T-cell (primary cell): ENCODE measurements around the gene ZNHIT3. TPM values are rescaled to one million over a fixed set of nuclear protein-coding genes. Genes with fewer than 3 reads are reported as not detected.

Experiments used
- ATAC-seq, 4 experiments: fragments of 200-7000 bp in 3 of 4; fragments of 150-1000 bp in 1 of 4; cut with Tn5 transposase; replicated peaks in 1 of 4; 1 replicate in 3 of 4; 2 replicates in 1 of 4; pipeline ENCODE4 v1.10.0; 2021; ENCODE audit warnings: moderate library complexity in 3 of 4, mild to moderate bottlenecking in 2 of 4, moderate number of reproducible peaks in 1 of 4
- CTCF ChIA-PET, 2 donors: fragments of 300-600 bp; sonication (Branson Sonifier 250); formaldehyde crosslinking; loops; one replicate each; lab custom pipeline; 2022; ENCODE audit warnings: antibody characterized with exemption in 2 of 2; lab: Charles Lee
- POLR2A ChIA-PET, 2 donors: fragments of 300-600 bp; sonication (Branson Sonifier 250); formaldehyde crosslinking; loops; one replicate each; lab custom pipeline; 2022; ENCODE audit warnings: antibody characterized with exemption in 2 of 2; lab: Charles Lee
- DNase-seq, 35 experiments: peaks; one replicate each; pipeline versions ENCODE4 v3.0.0 to v3.0.0-alpha.2; 2013 to 2023
- H3K27ac ChIP-seq: one replicate; pipeline ENCODE4 v1.5.1; 2013; ENCODE audit warnings: low read length
- H3K27me3 ChIP-seq, 2 experiments: replicated peaks in 1 of 2; 1 replicate in 1 of 2; 2 replicates in 1 of 2; pipeline versions ENCODE4 v1.6.1 to v1.7.0; 2013; ENCODE audit warnings: low read length in 1 of 2, mixed read lengths in 1 of 2; ENCODE audit not compliant: control insufficient read depth in 2 of 2, insufficient read depth in 2 of 2; ENCODE audit errors: extremely low read depth in 1 of 2
- H3K36me3 ChIP-seq, 2 donors: 1 replicate in 1 of 2; 2 replicates in 1 of 2; pipeline versions ENCODE4 v1.6.1 to v1.7.0; 2013; ENCODE audit warnings: low read length in 1 of 2; ENCODE audit not compliant: control insufficient read depth in 2 of 2, insufficient read depth in 1 of 2; ENCODE audit errors: extremely low read depth in 1 of 2
- H3K4me1 ChIP-seq, 2 experiments: 1 replicate in 1 of 2; 2 replicates in 1 of 2; pipeline versions ENCODE4 v1.6.1 to v1.7.0; 2013; ENCODE audit warnings: low read length in 2 of 2, mixed read lengths in 1 of 2; ENCODE audit not compliant: insufficient read depth in 2 of 2, control insufficient read depth in 1 of 2; ENCODE audit errors: extremely low read depth in 1 of 2
- H3K4me3 ChIP-seq, 2 donors: 1 replicate in 1 of 2; 2 replicates in 1 of 2; pipeline versions ENCODE4 v1.5.1 to v1.7.0; 2013; ENCODE audit warnings: mild to moderate bottlenecking in 2 of 2, low read length in 1 of 2, moderate library complexity in 1 of 2; ENCODE audit not compliant: control insufficient read depth in 1 of 2; ENCODE audit errors: extremely low read depth in 1 of 2
- H3K9me3 ChIP-seq: 2 replicates; pipeline ENCODE4 v1.7.0; 2013
- H3K27ac Mint-ChIP-seq, 2 donors: one replicate each; pipeline ENCODE4 v1.8.0; 2020 to 2021; ENCODE audit warnings: mild to moderate bottlenecking in 2 of 2, mixed read lengths in 2 of 2
- H3K27me3 Mint-ChIP-seq, 2 donors: one replicate each; pipeline ENCODE4 v1.8.0; 2021 to 2022; ENCODE audit warnings: mixed read lengths in 2 of 2
- H3K36me3 Mint-ChIP-seq: one replicate; pipeline ENCODE4 v1.8.0; 2021; ENCODE audit warnings: mixed read lengths
- H3K4me1 Mint-ChIP-seq, 3 donors: one replicate each; pipeline ENCODE4 v1.8.0; 2020 to 2022; ENCODE audit warnings: mixed read lengths in 3 of 3, mild to moderate bottlenecking in 1 of 3
- H3K4me3 Mint-ChIP-seq, 3 donors: one replicate each; pipeline ENCODE4 v1.8.0; 2020 to 2022; ENCODE audit warnings: mild to moderate bottlenecking in 3 of 3, mixed read lengths in 3 of 3, moderate library complexity in 3 of 3
- H3K9me3 Mint-ChIP-seq, 3 donors: one replicate each; pipeline ENCODE4 v1.8.0; 2020 to 2022; ENCODE audit warnings: mixed read lengths in 3 of 3
- WGBS: methylation state at CpG from one replicate; pipeline ENCODE4 v1.1.5; 2013; ENCODE audit warnings: missing lambda C conversion rate; ENCODE audit not compliant: insufficient coverage; 5-methylcytosine and 5-hydroxymethylcytosine counted together
- total RNA-seq, 35 experiments: library from RNA in 6 of 35; stranded (reverse) in 6 of 35; fragments of 120-200 nt in 1 of 35; gene quantifications; one replicate each; pipeline versions ENCODE4 v1.2.1 to v1.2.4 and lab custom pipeline; 2013 to 2026

The ZNHIT3 gene
- total RNA-seq, 5 donors from 2014 or later (not counting 1 experiment from before 2014, with no cell fraction given) = 44.2 to 54.6 (median 51.3) TPM

- Histone ChIP-seq H3K4me3 (no peak overlapping the region), H3K27me3 (no peaks in the 10 kb centered on the region), H3K27ac (no peak overlapping the region), H3K4me1 (no peaks in the 10 kb centered on the region), H3K36me3 (peaks cover 4 to 28% of the 10 kb centered on the region in 2 donors), H3K9me3 (no peaks in the 10 kb centered on the region)
- no peaks in the 10 kb centered on the region for H3K4me1 Mint-ChIP-seq
- 100% methylated on average over 1 of the region's 3 CpGs for WGBS
- ATAC-seq (no peak), DNase-seq (no peak)
- ChIA-PET POLR2A (no interaction called here), CTCF (no interaction called here)
- no peak overlapping the region for H3K4me3 Mint-ChIP-seq
- H3K36me3 Mint-ChIP-seq = peaks cover 31% of the 10 kb centered on the region
- no peaks in the 10 kb centered on the region for H3K27me3 Mint-ChIP-seq
- no peak overlapping the region for H3K27ac Mint-ChIP-seq
- no peaks in the 10 kb centered on the region for H3K9me3 Mint-ChIP-seq
Measured at GRCh38 chr17:36514856-36515255, 28.4 kb downstream of the ZNHIT3 start.

- Histone ChIP-seq H3K9me3 (no peaks in the 10 kb centered on the region), H3K36me3 (peaks cover 4 to 31% of the 10 kb centered on the region in 2 donors), H3K4me1 (no peaks in the 10 kb centered on the region), H3K27ac (no peak overlapping the region), H3K4me3 (no peak overlapping the region), H3K27me3 (no peaks in the 10 kb centered on the region)
- Mint-ChIP-seq H3K4me3 (no peak overlapping the region), H3K4me1 (no peaks in the 10 kb centered on the region), H3K36me3 (peaks cover 36% of the 10 kb centered on the region), H3K27ac (no peak overlapping the region), H3K9me3 (no peaks in the 10 kb centered on the region), H3K27me3 (no peaks in the 10 kb centered on the region)
- ATAC-seq (no peak), DNase-seq (no peak)
- CTCF ChIA-PET = interaction anchor here in 1 of 2 donors (0.6 kb wide), 1 partner anchor 8 kb away, joined by 3 read pairs; no protein-coding TSS in a partner anchor
- POLR2A ChIA-PET = no interaction called here
- 100% methylated on average over 2 of the region's 4 CpGs for WGBS
Measured at GRCh38 chr17:36515837-36516236, 29.4 kb downstream of the ZNHIT3 start.

- no peaks in the 10 kb centered on the region for H3K27me3 Mint-ChIP-seq
- Histone ChIP-seq H3K4me1 (peaks cover 0 to 5% of the 10 kb centered on the region in 2 experiments), H3K36me3 (peaks cover 11 to 42% of the 10 kb centered on the region in 2 donors), H3K27ac (no peak overlapping the region), H3K27me3 (no peaks in the 10 kb centered on the region), H3K9me3 (no peaks in the 10 kb centered on the region), H3K4me3 (no peak overlapping the region)
- peaks cover 0 to 11% (median 10%) of the 10 kb centered on the region in 3 donors for H3K4me1 Mint-ChIP-seq
- H3K36me3 Mint-ChIP-seq = peaks cover 50% of the 10 kb centered on the region
- DNase-seq = no peak
- 100% methylated on average over 1 of the region's 2 CpGs for WGBS
- H3K4me3 Mint-ChIP-seq = no peak overlapping the region
- no peaks in the 10 kb centered on the region for H3K9me3 Mint-ChIP-seq
- POLR2A ChIA-PET = no interaction called here
- no peak for ATAC-seq
- H3K27ac Mint-ChIP-seq = no peak overlapping the region
- CTCF ChIA-PET = interaction anchor here in 1 of 2 donors (0.7 kb wide), 1 partner anchor 94 kb away, joined by 3 read pairs; no protein-coding TSS in a partner anchor
Measured at GRCh38 chr17:36523113-36523512, 36.6 kb downstream of the ZNHIT3 start.

GRCh38 chr17:36524428-36524876, 38.0 kb downstream of the ZNHIT3 start:
- peak overlapping the region in 1 of 2 donors; percentile 66 for H3K27ac Mint-ChIP-seq
- H3K4me3 ChIP-seq = no peak overlapping the region
- ChIA-PET CTCF (no interaction called here), POLR2A (no interaction called here)
- H3K27me3 ChIP-seq = no peaks in the 10 kb centered on the region
- 72% methylated on average over 3 of the region's 4 CpGs for WGBS
- peaks cover 13 to 39% of the 10 kb centered on the region in 2 donors for H3K36me3 ChIP-seq
- no peaks in the 10 kb centered on the region for H3K9me3 ChIP-seq
- H3K36me3 Mint-ChIP-seq = peaks cover 50% of the 10 kb centered on the region
- no peak overlapping the region for H3K4me3 Mint-ChIP-seq
- no peaks in the 10 kb centered on the region for H3K27me3 Mint-ChIP-seq
- no peak for DNase-seq
- H3K4me1 ChIP-seq = peaks cover 0 to 5% of the 10 kb centered on the region in 2 experiments
- peak in 2 of 4 experiments; percentile 19 to 27 for ATAC-seq
- H3K9me3 Mint-ChIP-seq = no peaks in the 10 kb centered on the region
- H3K27ac ChIP-seq = no peak overlapping the region
- H3K4me1 Mint-ChIP-seq = peaks cover 0 to 12% (median 10%) of the 10 kb centered on the region in 3 donors

GRCh38 chr17:36525113-36525512, 38.6 kb downstream of the ZNHIT3 start:
- Histone ChIP-seq H3K4me1 (peaks cover 0 to 5% of the 10 kb centered on the region in 2 experiments), H3K4me3 (no peak overlapping the region), H3K27me3 (no peaks in the 10 kb centered on the region), H3K36me3 (peaks cover 17 to 39% of the 10 kb centered on the region in 2 donors), H3K27ac (no peak overlapping the region), H3K9me3 (no peaks in the 10 kb centered on the region)
- ChIA-PET CTCF (interaction anchor here in 1 of 2 donors (0.6 kb wide), 1 partner anchor 20 kb away, joined by 3 read pairs; the partner anchor contains the start of gene GGNBP2), POLR2A (no interaction called here)
- DNase-seq (no peak), ATAC-seq (no peak)
- H3K4me3 Mint-ChIP-seq = no peak overlapping the region
- H3K36me3 Mint-ChIP-seq = peaks cover 43% of the 10 kb centered on the region
- peaks cover 0 to 13% (median 10%) of the 10 kb centered on the region in 3 donors for H3K4me1 Mint-ChIP-seq
- no peaks in the 10 kb centered on the region for H3K27me3 Mint-ChIP-seq
- 100% methylated on average over 2 of the region's 2 CpGs for WGBS
- no peak overlapping the region for H3K27ac Mint-ChIP-seq
- H3K9me3 Mint-ChIP-seq = no peaks in the 10 kb centered on the region

- ChIA-PET CTCF (no interaction called here), POLR2A (no interaction called here)
- no peak overlapping the region for H3K4me3 Mint-ChIP-seq
- H3K27me3 ChIP-seq = no peaks in the 10 kb centered on the region
- no peaks in the 10 kb centered on the region for H3K9me3 ChIP-seq
- H3K4me1 Mint-ChIP-seq = peaks cover 0 to 13% (median 10%) of the 10 kb centered on the region in 3 donors
- H3K36me3 Mint-ChIP-seq = peaks cover 36% of the 10 kb centered on the region
- no peak for ATAC-seq
- WGBS = 98% methylated on average over 5 of the region's 6 CpGs
- DNase-seq = no peak
- no peak overlapping the region for H3K4me3 ChIP-seq
- peaks cover 17 to 35% of the 10 kb centered on the region in 2 donors for H3K36me3 ChIP-seq
- H3K4me1 ChIP-seq = peaks cover 0 to 5% of the 10 kb centered on the region in 2 experiments
- no peak overlapping the region for H3K27ac ChIP-seq
- no peaks in the 10 kb centered on the region for H3K9me3 Mint-ChIP-seq
- H3K27ac Mint-ChIP-seq = no peak overlapping the region
- H3K27me3 Mint-ChIP-seq = no peaks in the 10 kb centered on the region
Measured at GRCh38 chr17:36525888-36526287, 39.4 kb downstream of the ZNHIT3 start.
